ACHN (cell line): Measurements from ENCODE around the gene PDZD4.

Experiments used
- DNase-seq: peaks from one replicate; pipeline ENCODE4 v3.0.0-alpha.2; 2015
- in situ Hi-C: cut with HindIII; loops from 2 replicates; pipeline ENCODE4 v1.10.0; 2017; ENCODE audit warnings: low sequenced_read_pairs, low pct_ligation_motif_present, low pct_unique_long_range_greater_than_20kb

The PDZD4 gene

DNA sequence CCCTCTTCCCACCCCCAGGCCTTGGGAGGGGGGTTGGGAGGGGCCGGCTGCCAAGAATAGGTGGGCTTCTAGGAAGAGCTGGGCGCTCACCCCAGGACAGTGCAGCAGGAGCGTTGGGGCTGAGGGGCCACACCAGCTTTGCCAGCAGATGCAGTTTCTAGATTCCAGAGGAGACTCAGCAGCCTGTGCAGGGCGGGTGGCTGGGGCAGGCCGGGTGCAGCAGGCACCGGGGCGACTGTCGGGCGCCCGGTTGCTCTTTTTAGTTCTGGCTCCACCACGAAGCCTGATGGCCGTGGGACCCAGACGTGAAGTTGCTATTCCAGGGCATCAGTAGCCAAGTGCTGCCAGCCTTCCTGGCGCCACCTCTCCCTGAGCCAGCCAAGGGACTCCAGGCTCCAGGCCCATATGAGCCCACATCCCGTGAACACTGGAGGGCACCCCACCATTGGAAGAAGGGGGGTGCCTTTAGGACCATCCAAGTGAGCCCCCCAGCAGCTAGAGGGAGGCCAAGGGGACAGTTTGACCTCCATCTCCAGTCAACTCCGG is 30.1 kb downstream of the PDZD4 start:
- DNase-seq = no peak
- in situ Hi-C loops = no loop called here

DNA sequence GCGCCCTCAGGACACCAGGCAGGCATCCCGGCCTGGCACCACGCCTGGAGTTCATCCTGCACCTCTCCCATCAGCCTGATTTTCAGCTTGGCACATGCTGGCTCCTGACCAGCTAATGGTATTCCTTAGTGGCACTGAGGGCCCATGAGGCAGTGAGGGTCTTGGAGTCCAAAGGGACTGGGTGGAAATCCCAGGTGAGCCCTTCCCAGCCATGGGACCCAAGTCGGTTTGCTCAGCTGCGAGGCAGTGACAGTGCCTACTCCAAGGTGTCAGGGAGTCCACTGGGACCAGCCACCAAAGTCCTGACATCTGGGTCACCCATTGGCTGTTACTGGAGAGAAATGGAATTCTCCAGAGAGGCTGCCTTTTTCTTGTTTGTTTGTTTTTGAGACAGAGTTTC is 31.0 kb downstream of the PDZD4 start:
- in situ Hi-C loops = no loop called here
- DNase-seq = no peak

DNA sequence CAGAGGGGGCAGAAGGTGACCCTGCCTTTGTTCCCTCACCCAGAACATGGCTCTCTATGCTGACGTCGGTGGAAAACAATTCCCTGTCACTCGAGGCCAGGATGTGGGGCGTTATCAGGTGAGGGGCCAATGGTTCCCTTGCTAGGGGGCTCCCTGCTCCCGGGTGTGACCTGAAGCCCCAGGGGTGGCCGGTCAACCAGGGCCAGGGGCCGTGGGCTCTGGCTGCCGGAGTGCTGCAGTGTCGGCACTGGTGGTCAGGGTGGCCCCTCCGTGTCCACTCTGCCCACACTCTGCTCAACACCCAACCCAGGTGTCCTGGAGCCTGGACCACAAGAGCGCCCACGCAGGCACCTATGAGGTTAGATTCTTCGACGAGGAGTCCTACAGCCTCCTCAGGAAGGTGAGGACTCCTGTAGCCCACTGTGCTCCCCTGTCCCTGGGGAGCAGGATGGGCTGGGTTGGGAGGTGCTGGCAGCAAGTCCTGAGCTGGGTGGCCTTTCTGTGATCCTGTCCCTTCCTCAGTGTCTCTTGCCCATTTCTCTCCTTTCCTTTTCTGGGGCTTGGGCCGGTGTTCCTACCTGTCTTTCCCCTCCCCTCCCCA is 32.8 kb downstream of the PDZD4 start:
- in situ Hi-C loops = no loop called here

DNA sequence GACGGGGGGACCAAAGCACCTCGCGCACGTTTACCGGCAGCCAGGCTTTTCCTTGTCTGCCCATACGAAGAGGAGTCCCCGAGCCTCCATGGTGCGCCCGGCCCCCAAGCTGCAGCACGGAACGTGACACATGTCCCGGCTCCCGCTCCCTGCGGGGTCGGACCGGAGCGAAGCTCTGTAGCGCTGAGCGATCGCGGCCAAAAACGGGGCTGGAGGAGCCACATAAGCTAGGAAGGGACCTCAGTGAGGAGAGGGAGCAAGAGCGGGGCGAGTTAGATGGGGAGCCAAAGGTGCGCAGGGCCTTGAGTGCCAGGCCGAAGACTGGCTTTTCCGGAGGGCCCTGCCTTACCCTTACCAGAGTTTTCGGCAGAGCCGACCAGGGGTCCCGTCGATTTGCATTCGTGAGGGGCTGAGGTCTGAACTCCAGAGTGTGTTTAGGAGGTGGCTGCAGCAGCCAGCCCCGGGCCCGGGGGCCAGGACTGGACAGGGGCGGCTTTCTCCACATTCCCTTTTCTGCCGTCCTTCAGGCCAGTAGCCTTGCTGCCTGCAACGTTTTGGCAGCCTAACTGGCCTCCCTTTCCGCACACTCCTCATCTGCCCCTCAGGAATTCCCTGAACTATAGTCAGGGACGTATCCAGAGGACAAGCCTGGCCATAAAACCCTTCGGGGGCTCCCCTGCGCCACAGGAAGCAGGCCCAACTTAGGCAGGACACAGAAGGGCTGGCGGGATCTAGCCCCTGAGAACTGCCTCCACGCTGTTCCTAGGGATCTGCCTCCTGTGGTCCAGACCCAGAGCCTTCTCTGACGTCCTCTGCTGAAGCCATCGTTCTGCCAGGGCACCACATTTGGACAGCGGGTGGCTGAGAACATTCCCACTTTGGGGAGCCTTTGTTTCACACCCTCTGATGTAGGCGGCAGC is 35.2 kb downstream of the PDZD4 start:
- DNase-seq = no peak
- in situ Hi-C loops = no loop called here

More for the DNA sequence above, 32.8 kb downstream of the PDZD4 start:
- no peak for DNase-seq

DNA sequence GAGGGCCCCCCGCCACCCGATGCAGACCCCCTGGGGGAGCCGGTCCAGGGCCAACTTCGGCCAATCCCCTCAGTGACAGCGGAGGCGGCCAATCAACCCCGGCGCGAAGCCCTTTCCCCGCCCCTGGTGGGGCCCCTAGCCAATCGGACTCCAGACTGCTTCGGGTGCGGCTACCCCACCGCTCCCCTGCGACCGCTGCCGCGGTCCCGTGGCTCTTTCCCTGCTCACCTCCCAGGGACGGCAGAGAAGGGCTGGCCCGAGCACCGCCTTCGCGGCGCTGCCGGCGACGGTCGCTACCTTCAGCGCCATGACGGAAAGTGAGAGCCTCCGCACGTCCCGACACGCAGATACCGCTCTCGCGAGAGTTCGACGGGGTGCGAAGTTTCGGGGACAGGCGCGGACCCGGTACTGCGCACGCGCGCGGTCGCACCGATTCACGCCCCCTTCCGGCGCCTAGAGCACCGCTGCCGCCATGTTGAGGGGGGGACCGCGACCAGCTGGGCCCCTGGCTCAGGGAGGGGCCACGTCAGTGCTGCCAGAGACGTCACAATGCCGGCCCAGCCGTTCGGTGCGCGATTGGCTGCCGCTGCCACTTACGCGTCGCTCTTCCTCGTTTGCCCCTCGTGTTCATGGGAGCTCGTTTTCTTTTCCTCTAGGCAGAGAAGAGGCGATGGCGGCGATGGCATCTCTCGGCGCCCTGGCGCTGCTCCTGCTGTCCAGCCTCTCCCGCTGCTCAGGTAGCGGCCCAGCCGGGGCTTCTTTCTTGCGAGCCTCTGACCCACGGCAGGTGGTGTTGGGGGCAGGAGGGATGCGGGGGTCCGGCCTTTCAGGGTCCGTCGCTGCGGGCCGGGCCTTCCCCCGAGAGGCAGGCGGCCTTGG is 36.1 kb downstream of the PDZD4 start, which contains the start of the genes IDH3G and SSR4:
TSS of gene IDH3G (minus strand) at position 358 of the 879 bp plus-strand sequence. CDS start at position 309, 49 bp downstream.
TSS of gene SSR4 (plus strand) at position 651 of the 879 bp plus-strand sequence. CDS start at position 671, 20 bp downstream.
- in situ Hi-C loops = no loop called here
- DNase-seq = peak; percentile 85

GRCh38 chrX:153793291-153793690 is 37.1 kb downstream of the PDZD4 start:
- in situ Hi-C loops = no loop called here
- DNase-seq = no peak

DNA sequence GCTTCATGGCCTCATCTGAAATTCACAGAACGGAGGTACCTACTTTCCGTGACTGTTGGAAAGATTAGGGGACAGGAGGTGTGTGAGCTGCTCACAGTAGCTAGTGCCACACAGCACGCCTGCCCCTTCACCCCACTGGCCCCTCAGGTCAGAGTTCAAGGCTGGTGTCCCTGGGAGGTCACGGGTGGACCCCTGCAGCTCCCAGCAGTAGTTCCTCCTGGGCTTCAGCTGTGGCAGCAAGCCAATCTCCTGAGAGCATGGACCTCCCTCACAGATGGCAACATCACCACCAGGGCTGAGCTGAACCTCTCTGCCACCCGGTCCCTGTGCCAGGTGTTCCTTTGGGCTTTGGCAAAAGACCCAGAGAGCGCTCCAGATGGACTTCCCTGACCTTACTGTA is 38.0 kb downstream of the PDZD4 start:
- DNase-seq = no peak
- in situ Hi-C loops = no loop called here

GRCh38 chrX:153791104-153791852 is 39.1 kb downstream of the PDZD4 start:
- no peak for DNase-seq
- in situ Hi-C loops = no loop called here

- in situ Hi-C loops = no loop called here
- DNase-seq = no peak
Observed at GRCh38 chrX:153789654-153790053, 40.7 kb downstream of the PDZD4 start.

GRCh38 chrX:153786669-153787068 is 43.7 kb downstream of the PDZD4 start:
- in situ Hi-C loops = no loop called here
- no peak for DNase-seq

DNA sequence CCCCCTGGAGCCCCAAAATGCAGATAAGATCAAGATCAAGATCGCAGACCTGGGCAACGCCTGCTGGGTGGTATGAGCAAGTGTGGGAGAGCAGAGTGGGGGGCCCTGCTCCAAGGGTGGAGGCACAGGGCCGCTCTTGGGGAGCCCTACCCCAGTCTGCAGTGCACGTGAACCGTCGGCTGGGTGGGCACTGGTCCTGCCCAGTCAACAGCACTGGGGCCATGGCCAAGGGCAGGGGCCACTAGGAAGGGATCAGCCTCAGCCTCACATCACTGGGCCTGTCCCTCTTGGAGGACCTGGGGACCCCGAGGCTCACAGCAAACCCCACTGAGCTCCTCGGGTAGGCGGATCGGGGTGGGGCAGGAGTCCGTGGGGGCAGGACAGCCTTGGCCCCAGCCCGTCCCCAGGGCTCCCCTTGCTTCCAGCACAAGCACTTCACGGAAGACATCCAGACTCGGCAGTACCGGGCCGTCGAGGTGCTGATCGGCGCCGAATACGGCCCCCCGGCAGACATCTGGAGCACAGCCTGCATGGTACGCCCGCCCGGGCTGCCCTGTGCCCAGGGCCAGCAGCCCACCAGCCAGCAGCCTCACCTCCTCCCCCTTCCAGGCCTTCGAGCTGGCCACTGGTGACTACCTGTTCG is 45.9 kb downstream of the PDZD4 start:
- in situ Hi-C loops = no loop called here
- no peak for DNase-seq

DNA sequence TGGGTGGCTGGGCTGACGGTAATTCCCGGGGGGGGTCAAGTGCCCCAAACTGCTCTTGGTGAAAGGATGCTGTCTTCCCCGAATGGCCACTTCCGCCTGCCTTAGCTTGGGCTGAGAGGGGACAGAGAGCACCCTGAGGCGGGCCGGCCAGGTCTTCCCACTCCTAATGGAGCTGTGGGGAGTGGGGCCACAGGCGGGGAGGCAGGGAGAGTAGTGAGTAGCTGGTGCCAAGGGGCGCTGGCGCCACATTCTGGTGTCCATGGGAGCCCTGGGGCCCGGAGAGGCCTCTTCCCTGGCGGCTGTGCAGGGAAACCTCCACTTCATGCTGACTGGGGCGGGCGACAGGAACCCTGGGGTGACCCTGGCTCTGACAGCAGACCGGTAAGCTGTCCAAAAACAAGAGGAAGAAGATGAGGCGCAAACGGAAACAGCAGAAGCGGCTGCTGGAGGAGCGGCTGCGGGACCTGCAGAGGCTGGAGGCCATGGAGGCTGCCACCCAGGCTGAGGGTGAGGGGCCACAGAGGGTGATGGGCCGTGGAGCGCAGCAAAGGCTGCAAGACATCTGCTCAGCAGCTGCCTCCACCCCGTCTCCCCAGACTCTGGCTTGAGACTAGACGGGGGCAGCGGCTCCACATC is 46.8 kb downstream of the PDZD4 start:
- in situ Hi-C loops = no loop called here
- DNase-seq = no peak

DNA sequence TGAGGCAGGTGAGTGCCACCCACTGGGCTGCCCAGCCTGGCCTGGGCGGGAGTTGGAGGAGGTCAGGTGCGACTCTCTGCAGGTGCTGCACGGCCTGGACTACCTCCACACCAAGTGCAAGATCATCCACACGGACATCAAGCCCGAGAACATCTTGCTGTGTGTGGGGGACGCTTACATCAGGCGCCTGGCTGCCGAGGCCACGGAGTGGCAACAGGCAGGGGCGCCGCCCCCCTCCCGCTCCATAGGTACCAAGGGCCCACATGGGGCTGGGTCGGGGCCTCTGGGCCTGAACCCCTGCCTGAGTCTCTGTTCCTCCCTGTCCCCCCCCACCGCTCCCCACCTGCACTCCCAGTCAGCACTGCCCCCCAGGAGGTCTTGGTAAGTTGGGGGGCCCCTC is 47.5 kb downstream of the PDZD4 start:
- in situ Hi-C loops = no loop called here
- DNase-seq = no peak

- in situ Hi-C loops = no loop called here
- no peak for DNase-seq
Observed at GRCh38 chrX:153782313-153782712, 48.0 kb downstream of the PDZD4 start.

GRCh38 chrX:153781428-153782047 is 48.8 kb downstream of the PDZD4 start:
- no peak for DNase-seq
- in situ Hi-C loops = no loop called here

GRCh38 chrX:153780678-153781427 is 49.5 kb downstream of the PDZD4 start, which contains the start of gene SRPK3:
TSS of gene SRPK3 (plus strand) at chrX:153781041. CDS start at chrX:153781087, 46 bp downstream.
- in situ Hi-C loops = no loop called here
- no peak for DNase-seq
